ENCODE measurements around the gene EXD3. TPM values are rescaled to one million over a fixed set of nuclear protein-coding genes. Genes with fewer than 3 reads are reported as not detected.

The EXD3 gene
- total and polyA plus RNA-seq, 9 of the 15 experiments (the other 6 are each of a cell fraction or from before 2014, with no cell fraction given) = 0.29 to 12.5 (median 3.9) TPM

DNA sequence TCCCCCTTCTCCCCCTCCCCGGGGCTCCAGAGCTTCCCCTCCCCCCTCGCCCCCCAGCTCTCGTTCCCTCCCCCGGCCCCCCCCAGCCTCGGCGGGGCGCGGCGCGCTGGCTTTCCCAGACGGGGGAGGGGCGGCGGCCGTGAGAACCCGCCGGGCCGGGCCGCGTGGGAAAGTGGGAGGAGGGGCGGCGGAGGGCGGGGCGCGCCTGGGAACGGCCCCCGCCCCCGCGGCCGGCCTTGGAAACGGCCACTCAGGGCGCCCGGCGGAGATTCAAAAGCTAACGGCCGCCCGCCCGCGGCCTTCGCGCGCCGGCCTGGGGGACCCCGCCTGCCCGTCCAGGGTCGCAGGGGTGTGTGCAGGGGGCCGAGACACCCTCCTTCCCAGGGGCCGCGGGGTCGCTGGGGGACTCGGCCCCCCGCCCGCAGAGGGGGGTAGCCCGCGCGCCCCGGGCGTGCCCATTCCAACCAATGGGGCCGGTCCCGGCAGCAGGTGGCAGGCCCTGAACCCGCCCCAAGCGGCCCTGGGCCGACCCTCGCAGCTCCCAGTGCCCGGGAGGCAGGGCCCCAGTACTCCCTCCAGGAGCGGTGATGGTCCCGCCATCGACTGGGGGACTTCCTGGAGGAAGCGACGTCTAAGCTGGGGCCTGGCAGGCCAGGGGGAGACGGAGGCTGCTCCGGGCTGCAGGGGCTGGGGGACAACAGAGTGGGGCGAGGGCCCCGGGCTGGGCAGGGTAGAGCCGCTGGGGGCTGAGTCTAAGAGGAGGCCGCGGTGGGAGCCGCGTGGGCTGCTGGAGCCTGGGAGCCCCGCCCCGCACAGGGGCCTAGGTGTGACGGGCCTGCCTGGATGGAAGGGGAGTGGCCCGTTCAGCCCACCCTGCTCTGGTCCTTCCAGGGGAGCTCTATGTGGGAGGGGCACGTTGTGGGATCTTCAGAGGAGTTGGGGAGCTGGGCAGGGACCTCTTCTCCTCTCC, 106.7 kb downstream of the EXD3 start (continued):
- no peak for TF ChIP-seq SREBF1 (IDR thresholded peaks at IDR 0.05; ENCODE audit: borderline replicate concordance, low read depth, low read length)
- TF ChIP-seq TRIM28 (IDR thresholded peaks at IDR 0.05) = no peak
- peak in 1 of 2 experiments; percentile 68; a peak in 2 of 4 replicates for TF ChIP-seq NONO (IDR thresholded peaks at IDR 0.05; ENCODE audit: low read depth in 2 of 2, low read length in 1 of 2)
- TF ChIP-seq, protein P1, sequence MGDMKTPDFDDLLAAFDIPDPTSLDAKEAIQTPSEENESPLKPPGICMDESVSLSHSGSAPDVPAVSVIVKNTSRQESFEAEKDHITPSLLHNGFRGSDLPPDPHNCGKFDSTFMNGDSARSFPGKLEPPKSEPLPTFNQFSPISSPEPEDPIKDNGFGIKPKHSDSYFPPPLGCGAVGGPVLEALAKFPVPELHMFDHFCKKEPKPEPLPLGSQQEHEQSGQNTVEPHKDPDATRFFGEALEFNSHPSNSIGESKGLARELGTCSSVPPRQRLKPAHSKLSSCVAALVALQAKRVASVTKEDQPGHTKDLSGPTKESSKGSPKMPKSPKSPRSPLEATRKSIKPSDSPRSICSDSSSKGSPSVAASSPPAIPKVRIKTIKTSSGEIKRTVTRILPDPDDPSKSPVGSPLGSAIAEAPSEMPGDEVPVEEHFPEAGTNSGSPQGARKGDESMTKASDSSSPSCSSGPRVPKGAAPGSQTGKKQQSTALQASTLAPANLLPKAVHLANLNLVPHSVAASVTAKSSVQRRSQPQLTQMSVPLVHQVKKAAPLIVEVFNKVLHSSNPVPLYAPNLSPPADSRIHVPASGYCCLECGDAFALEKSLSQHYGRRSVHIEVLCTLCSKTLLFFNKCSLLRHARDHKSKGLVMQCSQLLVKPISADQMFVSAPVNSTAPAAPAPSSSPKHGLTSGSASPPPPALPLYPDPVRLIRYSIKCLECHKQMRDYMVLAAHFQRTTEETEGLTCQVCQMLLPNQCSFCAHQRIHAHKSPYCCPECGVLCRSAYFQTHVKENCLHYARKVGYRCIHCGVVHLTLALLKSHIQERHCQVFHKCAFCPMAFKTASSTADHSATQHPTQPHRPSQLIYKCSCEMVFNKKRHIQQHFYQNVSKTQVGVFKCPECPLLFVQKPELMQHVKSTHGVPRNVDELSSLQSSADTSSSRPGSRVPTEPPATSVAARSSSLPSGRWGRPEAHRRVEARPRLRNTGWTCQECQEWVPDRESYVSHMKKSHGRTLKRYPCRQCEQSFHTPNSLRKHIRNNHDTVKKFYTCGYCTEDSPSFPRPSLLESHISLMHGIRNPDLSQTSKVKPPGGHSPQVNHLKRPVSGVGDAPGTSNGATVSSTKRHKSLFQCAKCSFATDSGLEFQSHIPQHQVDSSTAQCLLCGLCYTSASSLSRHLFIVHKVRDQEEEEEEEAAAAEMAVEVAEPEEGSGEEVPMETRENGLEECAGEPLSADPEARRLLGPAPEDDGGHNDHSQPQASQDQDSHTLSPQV (IDR thresholded peaks at IDR 0.05) = peak; percentile 64
- TF ChIP-seq, protein P2, sequence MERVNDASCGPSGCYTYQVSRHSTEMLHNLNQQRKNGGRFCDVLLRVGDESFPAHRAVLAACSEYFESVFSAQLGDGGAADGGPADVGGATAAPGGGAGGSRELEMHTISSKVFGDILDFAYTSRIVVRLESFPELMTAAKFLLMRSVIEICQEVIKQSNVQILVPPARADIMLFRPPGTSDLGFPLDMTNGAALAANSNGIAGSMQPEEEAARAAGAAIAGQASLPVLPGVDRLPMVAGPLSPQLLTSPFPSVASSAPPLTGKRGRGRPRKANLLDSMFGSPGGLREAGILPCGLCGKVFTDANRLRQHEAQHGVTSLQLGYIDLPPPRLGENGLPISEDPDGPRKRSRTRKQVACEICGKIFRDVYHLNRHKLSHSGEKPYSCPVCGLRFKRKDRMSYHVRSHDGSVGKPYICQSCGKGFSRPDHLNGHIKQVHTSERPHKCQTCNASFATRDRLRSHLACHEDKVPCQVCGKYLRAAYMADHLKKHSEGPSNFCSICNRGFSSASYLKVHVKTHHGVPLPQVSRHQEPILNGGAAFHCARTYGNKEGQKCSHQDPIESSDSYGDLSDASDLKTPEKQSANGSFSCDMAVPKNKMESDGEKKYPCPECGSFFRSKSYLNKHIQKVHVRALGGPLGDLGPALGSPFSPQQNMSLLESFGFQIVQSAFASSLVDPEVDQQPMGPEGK (CRISPR knock-in tag; IDR thresholded peaks at IDR 0.05; ENCODE audit: borderline replicate concordance) = no peak
- no peak for TF ChIP-seq SAFB2 (IDR thresholded peaks at IDR 0.05; ENCODE audit: borderline replicate concordance, low read depth, low read length, severe bottlenecking)
- TF ChIP-seq BMI1 (IDR thresholded peaks at IDR 0.05; ENCODE audit: low read length) = no peak
- no peak for TF ChIP-seq CSDE1 (IDR thresholded peaks at IDR 0.05)
- no peak for TF ChIP-seq ADNP (tag; IDR thresholded peaks at IDR 0.05)
- TF ChIP-seq KLF10 (CRISPR knock-in tag; IDR thresholded peaks at IDR 0.05) = no peak
- TF ChIP-seq, protein P3, sequence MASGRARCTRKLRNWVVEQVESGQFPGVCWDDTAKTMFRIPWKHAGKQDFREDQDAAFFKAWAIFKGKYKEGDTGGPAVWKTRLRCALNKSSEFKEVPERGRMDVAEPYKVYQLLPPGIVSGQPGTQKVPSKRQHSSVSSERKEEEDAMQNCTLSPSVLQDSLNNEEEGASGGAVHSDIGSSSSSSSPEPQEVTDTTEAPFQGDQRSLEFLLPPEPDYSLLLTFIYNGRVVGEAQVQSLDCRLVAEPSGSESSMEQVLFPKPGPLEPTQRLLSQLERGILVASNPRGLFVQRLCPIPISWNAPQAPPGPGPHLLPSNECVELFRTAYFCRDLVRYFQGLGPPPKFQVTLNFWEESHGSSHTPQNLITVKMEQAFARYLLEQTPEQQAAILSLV (tag; IDR thresholded peaks at IDR 0.05) = no peak
- TF ChIP-seq ZNF780A (CRISPR knock-in tag; IDR thresholded peaks at IDR 0.05) = no peak
- peak; percentile 28 for TF ChIP-seq TAF1 (IDR thresholded peaks at IDR 0.05; ENCODE audit: control insufficient read depth, extremely low read depth, insufficient read depth, low read length, severe bottlenecking)
- no peak for TF ChIP-seq RAD51 (IDR thresholded peaks at IDR 0.05; ENCODE audit: borderline replicate concordance, low read depth)
- TF ChIP-seq KDM5B (IDR thresholded peaks at IDR 0.05; ENCODE audit: insufficient replicate concordance, low read depth, low read length) = peak; percentile 16
- no peak for TF ChIP-seq LEF1 (IDR thresholded peaks at IDR 0.05)
- TF ChIP-seq, protein P4, sequence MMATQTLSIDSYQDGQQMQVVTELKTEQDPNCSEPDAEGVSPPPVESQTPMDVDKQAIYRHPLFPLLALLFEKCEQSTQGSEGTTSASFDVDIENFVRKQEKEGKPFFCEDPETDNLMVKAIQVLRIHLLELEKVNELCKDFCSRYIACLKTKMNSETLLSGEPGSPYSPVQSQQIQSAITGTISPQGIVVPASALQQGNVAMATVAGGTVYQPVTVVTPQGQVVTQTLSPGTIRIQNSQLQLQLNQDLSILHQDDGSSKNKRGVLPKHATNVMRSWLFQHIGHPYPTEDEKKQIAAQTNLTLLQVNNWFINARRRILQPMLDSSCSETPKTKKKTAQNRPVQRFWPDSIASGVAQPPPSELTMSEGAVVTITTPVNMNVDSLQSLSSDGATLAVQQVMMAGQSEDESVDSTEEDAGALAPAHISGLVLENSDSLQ (IDR thresholded peaks at IDR 0.05) = no peak
